GM13976 (cell line): ENCODE data around the gene MSMO1.

Experiments
- DNase-seq: peaks from one replicate; pipeline ENCODE4 v3.0.0; 2012; ENCODE audit warnings: low spot score
- in situ Hi-C: fragments of 300-500 bp; cut with MboI; formaldehyde crosslinking; loops from one replicate; pipeline ENCODE4 v1.12.0; 2022; ENCODE audit warnings: low sequenced_read_pairs, mixed read lengths, inconsistent platforms; ENCODE audit not compliant: unreplicated experiment
- TF ChIP-seq, protein P1 (sequence below): IDR thresholded peaks from 2 replicates; pipeline ENCODE4 v1.5.1; 2012; ENCODE audit warnings: borderline replicate concordance, mild to moderate bottlenecking; ENCODE audit not compliant: insufficient read depth; ENCODE audit errors: extremely low read depth, missing control alignments, control extremely low read depth

Gene MSMO1

DNA sequence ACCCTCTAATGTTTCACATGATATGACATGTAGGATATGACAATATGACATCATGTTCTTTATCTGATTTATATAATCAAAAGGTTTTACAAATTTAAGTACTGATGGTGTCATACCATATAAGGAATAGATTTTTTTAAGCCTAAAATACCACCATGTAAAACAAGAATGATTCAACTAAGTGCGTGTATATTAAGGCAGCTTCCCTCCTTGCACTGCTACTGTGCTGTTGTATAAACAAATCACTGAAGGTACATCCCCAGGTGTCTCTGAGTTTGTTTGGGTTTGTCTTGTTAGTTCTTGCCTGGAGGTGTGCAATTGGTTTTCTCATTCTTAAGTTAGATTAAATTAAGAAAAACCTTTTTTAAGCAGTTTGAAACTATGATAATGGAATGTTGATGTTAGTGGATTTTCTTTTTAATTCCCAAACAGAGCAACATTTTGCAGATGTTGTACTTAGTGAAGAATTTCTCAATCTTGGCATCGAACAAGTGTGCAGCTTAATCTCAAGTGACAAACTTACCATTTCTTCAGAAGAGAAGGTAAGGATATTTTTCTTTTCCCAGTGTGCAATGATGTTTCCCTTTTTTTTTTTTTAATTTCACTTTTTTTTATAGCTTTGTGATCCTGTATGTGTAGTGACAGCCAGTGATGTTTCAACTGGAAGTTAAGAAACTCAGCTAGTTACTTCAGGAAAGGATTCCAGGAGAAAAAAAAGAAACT, 33.4 kb upstream of the MSMO1 start:
- TF ChIP-seq, protein P1, sequence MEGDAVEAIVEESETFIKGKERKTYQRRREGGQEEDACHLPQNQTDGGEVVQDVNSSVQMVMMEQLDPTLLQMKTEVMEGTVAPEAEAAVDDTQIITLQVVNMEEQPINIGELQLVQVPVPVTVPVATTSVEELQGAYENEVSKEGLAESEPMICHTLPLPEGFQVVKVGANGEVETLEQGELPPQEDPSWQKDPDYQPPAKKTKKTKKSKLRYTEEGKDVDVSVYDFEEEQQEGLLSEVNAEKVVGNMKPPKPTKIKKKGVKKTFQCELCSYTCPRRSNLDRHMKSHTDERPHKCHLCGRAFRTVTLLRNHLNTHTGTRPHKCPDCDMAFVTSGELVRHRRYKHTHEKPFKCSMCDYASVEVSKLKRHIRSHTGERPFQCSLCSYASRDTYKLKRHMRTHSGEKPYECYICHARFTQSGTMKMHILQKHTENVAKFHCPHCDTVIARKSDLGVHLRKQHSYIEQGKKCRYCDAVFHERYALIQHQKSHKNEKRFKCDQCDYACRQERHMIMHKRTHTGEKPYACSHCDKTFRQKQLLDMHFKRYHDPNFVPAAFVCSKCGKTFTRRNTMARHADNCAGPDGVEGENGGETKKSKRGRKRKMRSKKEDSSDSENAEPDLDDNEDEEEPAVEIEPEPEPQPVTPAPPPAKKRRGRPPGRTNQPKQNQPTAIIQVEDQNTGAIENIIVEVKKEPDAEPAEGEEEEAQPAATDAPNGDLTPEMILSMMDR: no peak
- no peak for DNase-seq
- in situ Hi-C loops: no loop called here

DNA sequence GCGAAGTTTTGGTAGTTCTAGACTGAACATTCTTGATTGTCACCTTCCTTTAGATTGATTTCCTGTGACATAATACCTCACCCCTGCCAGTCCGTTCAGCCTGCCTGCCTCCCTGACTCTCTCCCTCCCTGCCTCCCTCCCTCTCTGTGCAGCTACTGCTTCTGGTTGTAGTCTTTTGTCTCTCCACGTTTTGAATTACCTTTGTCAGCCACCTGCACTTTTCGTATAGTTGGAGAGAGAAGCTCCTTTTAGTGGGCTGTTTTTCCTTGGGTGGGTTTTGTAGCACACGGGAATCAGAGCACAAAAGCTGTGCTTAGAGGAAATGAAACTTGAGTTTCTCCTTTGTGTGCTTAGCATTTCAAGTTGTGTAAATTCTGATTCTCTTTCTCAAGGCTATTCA, 32.6 kb upstream of the MSMO1 start:
- DNase-seq: peak; percentile 15
- TF ChIP-seq, protein P1: no peak
- in situ Hi-C loops: no loop called here

DNA sequence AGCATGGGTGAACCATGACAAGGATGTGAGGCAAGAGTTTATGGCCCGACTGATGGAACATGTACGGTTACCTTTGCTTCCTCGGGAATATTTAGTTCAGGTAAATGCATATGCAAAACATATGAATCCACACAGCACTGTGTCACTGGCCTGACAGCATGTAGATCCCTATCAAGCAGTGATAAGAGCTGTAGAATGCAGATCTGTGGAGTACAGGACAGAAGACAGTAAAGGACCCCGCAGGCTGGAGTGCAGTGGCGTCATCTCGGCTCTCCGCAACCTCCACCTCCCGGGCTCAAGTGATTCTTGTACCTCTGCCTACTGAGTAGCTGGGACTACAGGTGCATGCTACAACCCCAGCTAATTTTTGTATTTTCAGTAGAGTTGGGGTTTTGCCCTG, 29.8 kb upstream of the MSMO1 start:
- in situ Hi-C loops: no loop called here
- TF ChIP-seq, protein P1: no peak
- no peak for DNase-seq

DNA sequence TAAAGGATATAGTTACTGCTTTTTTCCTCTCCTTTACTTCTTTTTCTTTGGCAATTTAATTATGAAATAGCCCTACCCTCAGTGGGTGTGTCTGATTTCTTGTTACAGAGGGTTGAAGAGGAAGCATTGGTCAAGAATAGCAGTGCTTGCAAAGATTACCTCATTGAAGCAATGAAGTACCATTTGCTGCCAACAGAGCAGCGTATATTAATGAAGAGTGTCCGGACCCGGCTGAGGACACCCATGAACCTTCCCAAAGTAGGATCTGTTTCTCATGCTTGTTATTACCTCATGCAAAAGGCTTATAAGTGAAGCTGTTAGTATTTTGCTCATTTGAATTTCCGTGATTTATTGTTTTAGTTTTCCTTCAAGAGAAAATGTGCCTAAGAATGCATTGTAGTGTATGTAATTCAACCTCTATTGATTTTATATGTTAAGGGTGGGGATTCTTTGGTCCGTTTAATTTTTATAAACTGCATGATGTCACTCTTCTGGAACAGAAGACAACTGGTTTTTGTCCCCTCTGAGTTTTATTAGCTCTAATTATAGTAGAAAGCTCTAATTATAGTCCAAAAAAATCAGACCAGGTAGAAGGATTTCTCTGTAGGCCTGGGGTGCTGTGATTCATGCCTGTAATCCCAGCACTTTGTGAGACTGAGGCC, 27.9 kb upstream of the MSMO1 start:
- no peak for DNase-seq
- in situ Hi-C loops: no loop called here
- TF ChIP-seq, protein P1: no peak

DNA sequence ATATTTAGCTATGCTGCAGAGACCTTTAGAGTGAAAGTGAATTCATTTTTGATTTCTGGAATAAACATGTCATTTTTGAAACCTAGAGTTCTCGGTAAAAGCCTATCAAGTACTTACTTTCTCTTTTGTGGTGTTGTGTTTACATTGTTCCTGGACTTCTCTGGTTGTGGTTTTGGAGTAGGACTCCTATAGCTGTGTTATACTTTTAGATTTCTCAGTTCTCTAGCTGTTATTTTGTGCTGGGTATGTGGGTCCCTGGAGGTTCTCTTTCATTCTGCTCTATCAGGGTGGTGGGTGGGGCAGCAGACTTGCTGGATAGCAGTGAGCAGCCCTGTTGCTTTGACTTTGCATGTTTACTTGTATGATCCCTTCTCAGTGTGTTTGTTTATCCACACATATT, 25.6 kb upstream of the MSMO1 start:
- TF ChIP-seq, protein P1: no peak
- in situ Hi-C loops: no loop called here
- peak; percentile 44 for DNase-seq

DNA sequence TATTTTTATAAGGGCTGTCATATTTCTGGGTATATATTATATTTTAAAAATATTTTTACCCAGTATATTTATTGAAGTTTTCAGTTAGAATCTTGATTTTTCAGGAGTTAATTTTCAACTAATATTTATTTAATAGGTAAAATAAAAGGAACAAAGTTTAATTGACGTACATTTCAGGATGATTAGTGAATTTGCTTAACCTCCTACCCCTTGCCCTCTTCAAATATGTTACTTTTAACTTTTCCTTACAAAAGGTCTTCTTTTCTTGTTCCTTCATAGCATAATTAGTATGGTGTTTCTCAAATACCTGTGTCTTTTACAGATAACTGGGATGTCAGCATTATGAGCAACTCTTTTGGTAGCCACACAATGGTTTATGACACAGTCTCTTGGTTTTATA, 24.8 kb upstream of the MSMO1 start:
- TF ChIP-seq, protein P1: no peak
- no peak for DNase-seq
- in situ Hi-C loops: no loop called here

DNA sequence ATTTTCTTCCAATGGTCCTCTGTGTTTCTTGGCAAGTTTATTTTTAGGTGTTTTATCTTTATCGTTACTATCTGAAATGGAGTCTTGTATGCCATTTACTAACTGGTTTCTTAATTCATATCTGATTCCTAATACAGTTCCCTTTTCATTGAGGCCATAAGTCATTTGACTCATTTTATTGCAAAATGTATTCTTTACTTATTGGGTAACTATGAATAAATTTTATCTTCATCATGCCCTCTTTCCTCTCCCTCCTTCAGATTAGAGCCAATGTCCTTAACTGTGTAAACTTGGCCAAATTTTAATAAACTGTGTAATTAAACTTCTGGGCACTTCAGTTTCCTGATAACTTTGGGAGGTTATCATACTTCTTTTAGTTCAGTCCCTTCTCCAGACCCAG, 19.3 kb upstream of the MSMO1 start:
- TF ChIP-seq, protein P1: no peak
- in situ Hi-C loops: no loop called here
- no peak for DNase-seq
